NCI-H774 (cell line): ENCODE results near the gene ARF3.
A peak's percentile ranks its signal among the peaks of the same experiment; 100 is the strongest.

Source experiments
- DNase-seq: peaks from one replicate; lab custom pipeline; 2025; lab: John Stamatoyannopoulos, UW

ARF3 gene

GRCh38 chr12:48966177-48966895 is 9.0 kb upstream of the ARF3 start:
- no peak for DNase-seq

- no peak for DNase-seq
These were observed 8.1 kb upstream of the ARF3 start for GRCh38 chr12:48965298-48965838.

GRCh38 chr12:48961801-48962200 is 4.5 kb upstream of the ARF3 start:
- DNase-seq, result no peak

GRCh38 chr12:48961331-48961730 is 4.0 kb upstream of the ARF3 start:
- DNase-seq, result no peak

DNA sequence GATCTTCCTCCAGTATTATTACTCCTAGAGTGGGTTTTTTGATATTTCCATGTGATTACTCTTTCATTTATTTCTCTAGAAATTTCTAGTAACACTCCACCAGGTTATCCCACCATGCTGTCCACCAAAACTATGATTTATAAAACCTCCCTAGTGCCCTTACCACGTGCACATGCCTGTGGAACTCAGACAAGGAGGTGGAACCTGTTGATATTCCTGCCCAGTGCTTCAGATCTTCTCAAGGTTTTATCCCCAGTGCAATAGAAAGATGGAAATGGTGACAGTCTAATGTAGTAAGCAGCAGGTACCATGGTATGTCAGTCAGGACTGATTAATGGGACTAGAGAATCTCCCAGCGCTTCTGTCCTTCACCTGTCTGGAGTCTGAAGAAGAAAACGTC is 3.5 kb upstream of the ARF3 start:
- no peak for DNase-seq

DNA sequence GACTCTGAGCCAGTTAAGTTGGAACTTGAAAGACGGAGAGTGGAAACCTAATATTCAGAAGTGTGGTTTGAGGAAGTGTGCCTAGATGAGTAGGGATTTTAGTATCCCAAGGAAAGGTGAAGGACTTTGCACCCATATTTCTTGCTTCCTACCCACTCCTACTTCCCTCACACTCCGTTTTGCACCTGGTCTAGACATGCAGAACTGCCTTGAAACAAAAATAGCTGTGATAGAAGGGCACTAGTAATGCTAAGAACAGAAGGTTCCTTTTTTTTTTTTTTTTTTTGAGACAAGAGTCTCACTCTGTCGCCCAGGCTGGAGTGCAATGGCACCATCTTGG is 732 bp upstream of the ARF3 start:
- no peak for DNase-seq

DNA sequence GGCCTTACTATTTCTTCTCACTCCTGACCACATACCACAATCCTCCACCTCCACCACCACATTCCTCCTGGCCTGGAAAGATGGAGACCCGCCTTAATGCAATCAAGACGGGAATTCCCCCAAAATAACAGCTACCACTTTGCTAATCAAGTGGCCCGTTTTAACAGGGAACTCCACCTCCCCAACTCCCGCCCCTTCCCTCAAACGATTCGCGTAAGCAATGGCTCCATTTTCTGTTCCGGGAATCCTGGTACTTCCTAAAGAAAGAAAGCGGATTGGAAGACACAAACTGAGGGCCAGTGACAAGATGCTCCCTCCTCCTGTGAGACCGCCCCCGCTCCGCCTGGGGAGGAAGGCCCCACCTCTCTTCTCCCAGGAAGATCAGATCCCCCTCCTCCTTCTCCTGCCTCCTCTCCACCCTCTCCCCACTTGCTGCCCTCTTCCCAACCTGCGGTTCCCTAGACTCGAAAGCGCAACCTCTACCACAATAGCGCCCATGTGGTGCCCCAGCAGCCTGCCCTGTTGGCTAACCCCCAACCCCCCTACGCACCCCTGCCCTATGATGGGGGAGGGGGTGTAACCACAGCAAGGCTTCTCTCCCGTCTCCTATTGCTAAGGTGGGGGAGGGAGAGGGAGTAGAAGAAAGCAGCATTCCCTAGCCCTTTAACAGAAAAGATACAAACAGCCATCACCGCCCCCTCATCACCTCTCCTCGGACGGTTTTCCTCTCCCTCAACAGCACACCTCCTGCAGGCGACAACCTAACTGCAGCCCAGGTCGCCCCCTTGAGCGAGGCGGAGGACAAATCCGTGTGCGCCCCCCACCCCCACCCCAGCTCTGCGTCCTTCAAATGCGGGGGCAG is 777 bp downstream of the ARF3 start:
- peak; percentile 91 for DNase-seq

DNA sequence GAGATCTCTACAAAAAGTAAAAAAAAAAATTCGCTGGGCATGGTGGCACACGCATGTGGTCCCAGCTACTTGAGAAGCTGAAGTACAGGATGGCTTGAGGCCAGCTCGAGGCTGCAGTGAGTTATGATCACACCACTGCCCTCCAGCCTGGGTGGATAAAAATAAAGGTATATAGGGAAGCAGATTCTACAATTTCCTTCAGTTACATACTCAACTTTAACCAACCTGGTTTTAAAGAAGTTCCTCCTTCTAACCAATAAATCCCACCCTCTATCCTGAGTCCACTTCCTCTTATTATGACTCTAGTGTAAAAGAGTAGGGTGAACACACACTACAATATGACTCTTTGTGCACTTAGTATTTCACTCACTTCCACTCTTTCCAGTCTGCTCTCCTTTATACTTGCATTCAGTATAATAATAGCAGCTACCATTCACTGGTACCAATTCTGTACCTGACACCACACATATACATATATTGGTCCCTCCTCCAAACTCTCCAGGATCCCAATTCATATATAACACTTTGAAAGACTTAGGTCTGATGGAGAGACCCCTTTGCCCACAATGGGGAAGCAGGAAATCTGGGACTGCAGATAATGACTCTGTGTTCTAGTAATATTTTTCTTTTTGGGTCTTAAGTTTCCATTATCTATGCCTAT is 2.3 kb downstream of the ARF3 start:
- DNase-seq, result no peak

DNA sequence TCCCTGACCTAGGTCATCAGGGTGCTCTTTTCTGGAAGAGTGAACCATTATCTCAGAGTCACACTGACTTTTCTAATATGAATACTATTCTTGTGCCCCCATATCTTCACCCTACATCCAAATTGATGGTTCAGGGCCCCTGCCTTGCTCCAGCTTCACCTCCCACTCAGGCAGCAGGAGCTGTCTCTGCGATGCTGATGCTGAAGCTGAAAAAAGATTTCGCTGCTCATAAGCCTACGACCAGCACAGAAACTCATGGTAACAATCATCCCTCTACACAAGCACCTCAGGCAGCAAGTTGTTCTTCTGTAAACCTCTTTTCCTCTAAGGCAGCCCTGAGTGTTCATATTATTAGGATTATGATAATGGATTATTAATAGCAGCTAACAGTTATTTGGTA is 3.2 kb downstream of the ARF3 start:
- no peak for DNase-seq

DNA sequence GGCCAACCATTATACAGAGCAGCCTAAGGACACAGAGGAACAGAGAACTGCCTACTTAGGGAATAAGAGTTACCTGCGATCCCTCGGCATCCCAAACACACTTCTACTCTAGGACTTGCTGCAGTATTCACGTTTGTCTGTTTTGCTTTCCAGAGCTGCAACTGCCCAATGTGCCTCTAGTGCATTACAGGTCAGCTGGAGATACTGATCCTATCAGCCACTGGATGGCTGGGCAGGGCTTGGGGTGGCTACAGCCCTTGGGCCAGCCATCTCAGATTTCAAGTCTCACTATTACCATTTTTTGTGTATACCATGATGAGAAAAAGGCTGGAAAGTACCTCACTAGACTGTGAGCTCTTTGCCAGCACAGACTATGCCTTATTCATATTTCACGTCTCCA is 4.6 kb downstream of the ARF3 start:
- no peak for DNase-seq

DNA sequence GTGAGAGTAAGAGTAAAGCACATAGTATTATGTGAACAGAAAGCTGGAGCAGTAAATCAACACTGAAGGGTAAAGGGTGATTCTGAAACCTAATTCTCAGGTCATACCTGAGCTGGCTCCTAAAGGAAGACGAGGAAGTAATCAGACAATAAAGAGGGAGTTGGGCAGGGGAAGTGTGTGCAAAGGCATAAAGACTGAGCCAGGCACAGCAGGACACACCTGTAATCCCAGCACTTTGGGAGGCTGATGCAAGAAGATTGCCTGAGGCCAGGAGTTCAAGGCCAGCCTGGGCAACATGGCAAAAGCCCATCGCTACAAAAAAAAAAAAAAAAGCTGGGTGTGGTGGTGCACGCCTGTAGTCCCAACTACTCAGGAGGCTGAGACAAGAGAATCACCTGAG is 9.6 kb downstream of the ARF3 start:
- no peak for DNase-seq

- DNase-seq, result no peak
These were observed 10.3 kb downstream of the ARF3 start for GRCh38 chr12:48946943-48947342.

DNA sequence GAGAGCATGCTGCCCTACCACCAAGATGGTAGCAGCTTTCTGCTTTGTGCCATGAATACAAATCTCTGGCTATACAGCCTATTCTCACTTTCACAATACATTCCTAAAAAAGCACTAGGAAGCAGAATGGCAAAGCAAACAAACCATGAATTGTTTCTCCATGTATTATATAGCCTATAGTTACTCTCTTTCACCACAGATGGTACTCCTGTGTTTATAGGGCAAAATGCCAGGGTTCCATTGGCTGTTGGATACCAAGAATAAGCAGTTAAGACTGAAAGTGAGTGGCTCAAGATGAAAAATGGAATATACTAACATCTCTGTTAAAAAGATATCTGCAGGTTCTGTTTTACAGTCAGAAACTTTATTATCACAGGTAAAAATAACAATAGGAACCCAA is 11.1 kb downstream of the ARF3 start:
- peak; percentile 9 for DNase-seq

DNA sequence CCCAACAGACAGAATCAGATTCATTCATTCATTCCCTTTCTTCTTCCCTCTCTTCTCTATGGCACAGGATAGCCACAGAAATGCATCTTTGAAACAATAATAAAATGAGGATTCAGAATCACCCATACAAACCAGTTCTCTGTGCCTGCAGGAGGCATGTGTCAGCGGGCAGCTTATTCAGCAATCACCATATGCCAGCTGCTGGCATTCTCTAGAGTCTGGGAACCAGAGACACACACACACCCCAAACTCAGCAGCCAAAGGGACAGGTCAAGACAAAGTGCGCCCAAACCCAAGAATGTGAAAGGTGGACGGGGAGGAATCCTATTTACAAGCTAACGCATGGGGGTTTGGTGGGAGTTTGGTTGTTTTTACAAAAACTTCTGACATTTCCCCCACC is 14.1 kb downstream of the ARF3 start:
- DNase-seq, result no peak

DNA sequence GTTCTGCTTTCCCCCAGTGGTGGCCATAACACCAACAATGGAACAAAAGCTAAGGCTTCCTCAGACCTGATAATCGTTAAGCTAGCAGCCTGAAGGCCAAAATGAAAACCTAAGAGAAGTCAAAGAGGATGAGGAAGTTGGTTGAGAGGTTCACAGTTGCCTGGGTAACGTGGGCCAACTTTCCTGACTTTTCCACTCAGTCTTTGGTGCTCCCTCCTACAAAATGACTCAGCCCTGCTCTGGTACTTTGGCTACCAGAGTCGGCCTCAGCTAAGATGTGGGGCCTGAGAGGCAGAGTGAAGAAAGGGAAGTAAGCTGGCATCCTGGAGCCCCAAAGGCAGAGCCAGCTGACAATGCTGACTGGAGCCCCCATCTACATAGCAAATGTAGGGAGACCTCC is 17.1 kb downstream of the ARF3 start:
- DNase-seq, result no peak

DNA sequence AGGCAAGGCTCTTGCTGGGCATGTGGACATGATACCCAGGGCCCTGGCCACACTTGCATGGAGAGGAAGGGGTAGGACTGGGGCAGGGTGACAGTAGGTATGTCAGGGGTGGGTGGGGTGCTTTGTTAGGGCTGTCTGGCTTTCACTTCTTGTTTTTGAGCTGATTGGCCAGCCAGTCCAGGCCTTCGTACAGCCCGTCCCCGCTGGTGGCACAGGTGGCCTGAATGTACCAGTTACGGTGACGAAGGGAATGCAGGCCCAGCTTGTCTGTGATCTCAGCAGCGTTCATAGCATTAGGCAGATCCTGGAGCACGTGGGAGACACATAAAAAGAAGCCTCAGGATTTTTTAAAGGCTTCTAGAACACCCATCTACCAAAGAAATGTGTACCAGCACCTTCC is 18.5 kb downstream of the ARF3 start:
- no peak for DNase-seq

DNA sequence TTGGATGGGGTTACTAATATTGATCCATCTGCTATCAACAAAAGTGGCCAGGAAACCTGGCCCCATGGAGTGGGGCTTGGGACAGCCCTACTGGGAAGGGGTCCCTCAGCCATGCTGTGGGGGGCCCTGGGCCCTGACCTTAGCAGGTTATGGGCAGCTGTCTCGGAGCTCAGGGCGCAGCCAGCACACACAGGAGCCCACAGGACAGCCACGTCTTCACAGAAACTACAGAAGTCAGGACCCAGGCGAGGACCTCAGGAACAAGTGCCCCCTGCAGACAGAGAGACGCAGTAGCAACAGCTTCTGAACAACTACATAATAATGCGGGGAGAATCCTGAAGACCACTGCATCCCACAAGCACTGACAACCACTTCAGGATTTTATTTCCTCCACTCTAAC is 20.1 kb downstream of the ARF3 start:
- no peak for DNase-seq

- DNase-seq, result peak; percentile 25
These were observed 20.8 kb downstream of the ARF3 start for GRCh38 chr12:48936379-48936979.

DNA sequence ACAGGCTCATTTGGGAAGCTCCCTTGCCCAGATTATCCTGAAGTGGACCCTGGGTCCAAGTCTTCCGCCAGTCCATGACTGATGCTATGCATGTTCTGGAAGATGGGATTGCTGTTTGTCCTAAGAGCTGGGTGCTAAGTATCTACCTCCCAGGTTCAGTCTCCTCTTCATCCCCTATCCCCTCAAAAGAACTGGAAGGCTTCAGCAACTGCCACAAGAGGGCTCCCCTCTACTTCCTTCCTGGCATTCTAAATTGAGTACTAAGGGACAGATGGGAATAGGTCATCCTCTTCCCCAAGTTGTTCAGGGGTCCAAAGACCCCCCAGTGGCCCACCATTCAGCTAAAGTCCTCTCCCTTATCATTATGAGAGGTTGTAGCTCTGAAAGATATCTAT is 23.0 kb downstream of the ARF3 start:
- DNase-seq, result no peak

DNA sequence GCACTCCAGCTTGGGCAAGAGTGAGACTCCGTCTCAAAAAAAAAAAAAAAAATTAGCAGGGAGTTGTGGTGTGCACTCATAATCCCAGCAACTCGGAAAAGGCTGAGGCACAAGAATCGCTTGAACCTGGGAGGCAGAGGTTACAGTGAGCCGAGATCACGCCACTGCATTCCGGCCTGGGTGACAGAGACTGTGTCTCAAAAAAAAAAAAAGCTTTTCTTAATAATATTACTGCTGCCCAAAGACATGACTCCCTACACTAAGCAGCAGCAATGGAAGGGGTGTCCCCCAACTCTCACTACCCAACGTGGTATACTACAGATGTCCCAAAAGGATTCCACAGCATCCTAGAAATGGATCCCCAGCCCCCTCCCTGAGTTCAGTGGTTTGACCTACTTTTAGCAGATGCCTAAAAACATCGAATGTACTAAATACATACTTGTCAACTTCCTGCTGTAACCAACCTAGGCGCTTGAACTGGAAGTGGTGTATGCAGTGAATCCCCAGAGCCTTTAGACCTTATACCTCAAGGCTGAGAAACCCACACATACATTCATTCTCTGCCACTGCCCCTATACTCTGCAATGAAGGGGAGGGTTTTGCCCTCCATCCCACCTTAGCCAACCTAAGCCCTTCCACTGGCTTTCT is 23.5 kb downstream of the ARF3 start:
- no peak for DNase-seq

GRCh38 chr12:48932878-48933277 is 24.4 kb downstream of the ARF3 start:
- DNase-seq, result no peak

DNA sequence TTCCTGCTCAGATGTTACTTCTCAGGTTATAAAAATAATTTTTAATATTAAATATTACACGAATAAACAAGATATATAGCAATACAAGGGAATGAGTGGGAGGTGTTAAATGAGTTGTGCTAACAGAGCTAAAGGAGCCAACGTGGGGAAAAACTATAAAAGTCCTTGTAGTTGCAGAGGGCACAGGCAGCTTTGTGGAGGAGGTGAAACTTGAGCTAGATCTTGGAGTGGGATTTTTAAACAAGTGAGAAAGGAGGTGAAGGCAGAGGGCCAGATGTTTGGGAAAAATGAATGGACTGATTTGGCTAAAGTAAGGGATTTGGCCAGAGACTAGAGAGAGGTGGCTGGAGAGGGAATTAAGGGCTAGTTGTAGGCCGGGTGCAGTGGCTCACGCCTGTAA is 26.8 kb downstream of the ARF3 start:
- no peak for DNase-seq
